CD4-positive, alpha-beta T cell treated with Interleukin-15 for 4 hours (primary cell): ENCODE data around the gene FNDC5.
"Not testable (repeated sequence)": the region's sequence is repeated elsewhere in the genome, so short reads cannot be mapped to it uniquely, and the experiment has no call there.

ENCODE experiments used
- DNase-seq: peaks from one replicate; pipeline ENCODE4 v3.0.0-alpha.2; 2020; ENCODE audit warnings: low spot score

The FNDC5 gene

GRCh38 chr1:32870615-32871363, at the start of gene FNDC5:
Gene FNDC5 (minus strand): TSS chr1:32870912.
- no peak for DNase-seq

- DNase-seq, result no peak
Observed at GRCh38 chr1:32919811-32920733, 49.4 kb upstream of the FNDC5 start.

GRCh38 chr1:32918179-32918578, 47.5 kb upstream of the FNDC5 start:
- DNase-seq, result no peak

- no peak for DNase-seq
Observed at GRCh38 chr1:32917521-32917920, 46.8 kb upstream of the FNDC5 start.

- DNase-seq, result no peak
Observed at GRCh38 chr1:32915766-32916706, 45.3 kb upstream of the FNDC5 start.

GRCh38 chr1:32910319-32910718, 39.6 kb upstream of the FNDC5 start:
- DNase-seq, result no peak

- DNase-seq, result no peak
Observed at GRCh38 chr1:32907435-32907834, 36.7 kb upstream of the FNDC5 start.

GRCh38 chr1:32906654-32907053, 35.9 kb upstream of the FNDC5 start:
- DNase-seq, result no peak

GRCh38 chr1:32905588-32905987, 34.9 kb upstream of the FNDC5 start:
- DNase-seq, result not testable (repeated sequence)

- DNase-seq, result no peak
Observed at GRCh38 chr1:32904797-32905196, 34.1 kb upstream of the FNDC5 start.

GRCh38 chr1:32903991-32904785, 33.5 kb upstream of the FNDC5 start:
- no peak for DNase-seq

GRCh38 chr1:32902535-32902920, 31.8 kb upstream of the FNDC5 start:
- DNase-seq, result no peak

- no peak for DNase-seq
Observed at GRCh38 chr1:32901823-32902534, 31.3 kb upstream of the FNDC5 start.

GRCh38 chr1:32900956-32901822, 30.5 kb upstream of the FNDC5 start, which contains the start of gene TMEM54:
Gene TMEM54 (minus strand): TSS chr1:32901389. CDS start chr1:32901238, 151 bp downstream.
- no peak for DNase-seq

- no peak for DNase-seq
Observed at GRCh38 chr1:32900371-32900955, 29.8 kb upstream of the FNDC5 start.

GRCh38 chr1:32899586-32900296, 29.0 kb upstream of the FNDC5 start:
- DNase-seq, result no peak

GRCh38 chr1:32898958-32899357, 28.2 kb upstream of the FNDC5 start:
- DNase-seq, result no peak

GRCh38 chr1:32898056-32898455, 27.3 kb upstream of the FNDC5 start:
- DNase-seq, result no peak
